Measurements from ENCODE around the gene NDUFA6.

NDUFA6 gene

GRCh38 chr22:42039271-42039670, 51.3 kb downstream of the NDUFA6 start:
- Mint-ChIP-seq H3K36me3 (ENCODE audit: low read depth) (peaks cover 10% of the 10 kb centered on the region), H3K9me3 (peaks cover 24% of the 10 kb centered on the region), H3K4me1 (no peaks in the 10 kb centered on the region), H3K4me3 (no peak overlapping the region), H3K27me3 (no peaks in the 10 kb centered on the region), H3K27ac (no peak overlapping the region)
- no peak for DNase-seq
- ATAC-seq = no peak

Measured in activated naive CD8-positive, alpha-beta T cell treated with anti-CD3 and anti-CD28 coated beads, Interleukin-2, amount 50 U/mL, for 24 hours (primary cell).